Spleen (tissue), 7 donors: ENCODE results near the gene U2AF1.
"Not testable (repeated sequence)": the region's sequence is repeated elsewhere in the genome, so short reads cannot be mapped to it uniquely, and the experiment has no call there.

Experiments used
- CTCF ChIP-seq, 11 experiments: fragments of 200-600 bp in 7 of 11; fragments of 450-650 bp in 4 of 11; sonication (generic) in 4 of 11; IDR thresholded peaks in 8 of 11; conservative IDR thresholded peaks in 3 of 11; 1 replicate in 7 of 11; 2 replicates in 4 of 11; pipeline versions ENCODE4 v1.4.0 to v1.8.0; 2016 to 2021; ENCODE audit warnings: antibody characterized with exemption in 11 of 11, inconsistent platforms in 4 of 11, mild to moderate bottlenecking in 1 of 11
- POLR2A ChIP-seq, 3 donors: fragments of 450-650 bp; IDR thresholded peaks; one replicate each; pipeline ENCODE4 v1.5.1; 2017; ENCODE audit warnings: antibody characterized with exemption in 3 of 3, mild to moderate bottlenecking in 1 of 3
- POLR2AphosphoS5 ChIP-seq, 3 donors: sonication (generic); formaldehyde crosslinking; IDR thresholded peaks; one replicate each; pipeline ENCODE4 v1.5.1; 2017; ENCODE audit warnings: antibody characterized with exemption in 3 of 3
- donor health status: DM: no; HTN: no; CAD: no; lungs with moderate emphysema.
- donor health status: DM: no; HTN: no; CAD: no.
- donor health status: DM: no; HTN: no; CAD: no.

GRCh38 chr21:43153601-43154000 is 46.2 kb upstream of the U2AF1 start:
- not testable (repeated sequence) for TF ChIP-seq CTCF (IDR thresholded peaks at IDR 0.05 in 8 of 11, conservative IDR thresholded peaks at IDR 0.05 in 3 of 11); POLR2A (IDR thresholded peaks at IDR 0.05); POLR2AphosphoS5 (IDR thresholded peaks at IDR 0.05)
